ENCODE measurements around the gene HTRA1. TPM values are rescaled to one million over a fixed set of nuclear protein-coding genes. Genes with fewer than 3 reads are reported as not detected.
A peak's percentile ranks its signal among the peaks of the same experiment; 100 is the strongest.

The HTRA1 gene
- polyA plus RNA-seq, 3 donors from 2014 or later = 0.16 to 0.73 TPM; not detected in 1

GRCh38 chr10:122441961-122442360, 19.4 kb upstream of the HTRA1 start:
- peaks cover 7 to 11% (median 11%) of the 10 kb centered on the region in 3 donors for H3K36me3 Mint-ChIP-seq
- peaks cover 0 to 2% (median 1%) of the 10 kb centered on the region in 3 donors for H3K27me3 Mint-ChIP-seq (ENCODE audit: low read depth in 3 of 3)
- DNase-seq = no peak
- no peaks in the 10 kb centered on the region for H3K4me1 Mint-ChIP-seq
- H3K9me3 Mint-ChIP-seq = peaks cover 0 to 3% (median 0%) of the 10 kb centered on the region in 6 donors
- no peak overlapping the region for H3K27ac Mint-ChIP-seq
- H3K4me3 Mint-ChIP-seq = no peak overlapping the region

DNA sequence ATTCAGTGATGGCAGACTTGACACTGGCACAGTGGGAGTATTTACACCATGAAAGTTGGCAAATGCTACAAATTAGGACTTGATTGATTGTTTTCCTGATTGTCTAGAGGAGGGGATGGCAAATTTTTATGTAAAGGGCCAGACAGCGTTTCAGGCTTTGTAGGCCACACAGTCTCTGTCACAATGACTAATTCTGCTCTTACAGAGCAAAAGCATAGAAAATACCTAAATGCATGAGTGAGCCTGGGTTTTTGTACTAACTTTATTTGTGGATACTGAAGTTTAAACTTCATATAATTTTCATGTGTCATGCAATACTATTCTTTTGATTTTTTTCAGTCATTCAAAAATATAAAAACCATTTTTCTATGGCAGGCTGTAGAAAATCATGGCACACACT, 15.9 kb upstream of the HTRA1 start:
- H3K27ac Mint-ChIP-seq = no peak overlapping the region
- H3K4me1 Mint-ChIP-seq = no peaks in the 10 kb centered on the region
- peaks cover 2 to 11% (median 3%) of the 10 kb centered on the region in 3 donors for H3K27me3 Mint-ChIP-seq (ENCODE audit: low read depth in 3 of 3)
- DNase-seq = no peak
- H3K9me3 Mint-ChIP-seq = no peaks in the 10 kb centered on the region
- no peak overlapping the region for H3K4me3 Mint-ChIP-seq
- H3K36me3 Mint-ChIP-seq = peaks cover 0 to 1% (median 0%) of the 10 kb centered on the region in 3 donors

DNA sequence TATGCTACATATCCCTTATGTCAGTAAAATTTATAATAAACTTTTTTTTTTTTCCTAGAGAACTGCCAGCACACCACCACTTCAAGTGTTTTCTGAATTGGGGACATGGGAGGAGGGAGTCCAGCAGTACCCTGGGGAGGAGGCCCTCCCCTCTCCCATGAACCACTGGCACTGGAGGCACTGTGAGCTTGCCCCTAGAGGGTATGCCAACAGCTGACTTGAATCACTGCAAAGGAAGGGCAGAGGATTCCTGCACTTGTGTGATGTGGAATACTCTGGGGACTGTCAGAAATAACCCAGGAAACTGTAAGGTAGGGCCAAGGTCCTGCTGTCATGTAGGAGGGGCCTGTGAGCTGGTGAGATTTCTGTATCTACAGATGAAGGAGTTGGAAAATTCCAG, 15.4 kb upstream of the HTRA1 start:
- Mint-ChIP-seq H3K27ac (no peak overlapping the region), H3K27me3 (ENCODE audit: low read depth in 3 of 3) (peaks cover 2 to 11% (median 3%) of the 10 kb centered on the region in 3 donors), H3K4me3 (no peak overlapping the region), H3K36me3 (no peaks in the 10 kb centered on the region), H3K4me1 (no peaks in the 10 kb centered on the region), H3K9me3 (no peaks in the 10 kb centered on the region)
- no peak for DNase-seq

- no peak for DNase-seq
- Mint-ChIP-seq H3K27me3 (ENCODE audit: low read depth in 3 of 3) (peaks cover 2 to 11% (median 3%) of the 10 kb centered on the region in 3 donors), H3K4me3 (no peak overlapping the region), H3K4me1 (no peaks in the 10 kb centered on the region), H3K36me3 (no peaks in the 10 kb centered on the region), H3K9me3 (no peaks in the 10 kb centered on the region), H3K27ac (no peak overlapping the region)
These were observed 14.5 kb upstream of the HTRA1 start for GRCh38 chr10:122446668-122447423.

DNA sequence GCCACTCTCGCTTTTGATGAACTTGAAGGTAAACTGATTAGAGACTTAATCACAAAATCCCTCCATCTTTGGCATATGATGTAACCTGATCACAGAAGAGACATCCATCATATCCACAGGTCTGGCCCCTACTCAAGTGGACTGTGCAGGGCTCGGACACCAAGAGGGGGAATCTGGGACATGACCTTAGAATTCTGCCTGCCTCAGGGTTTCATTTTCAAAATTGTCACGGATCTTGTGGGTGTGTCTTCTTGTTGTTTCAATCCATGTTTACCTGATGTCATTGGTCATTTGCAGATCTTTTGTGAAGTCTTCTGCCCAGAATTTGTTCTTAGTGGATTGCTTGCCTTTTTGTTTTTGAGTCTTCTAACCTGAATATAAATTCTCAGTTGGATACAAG, 12.8 kb upstream of the HTRA1 start:
- Mint-ChIP-seq H3K9me3 (no peaks in the 10 kb centered on the region), H3K4me1 (no peaks in the 10 kb centered on the region), H3K27ac (no peak overlapping the region), H3K4me3 (no peak overlapping the region), H3K27me3 (ENCODE audit: low read depth in 3 of 3) (peaks cover 2 to 9% (median 3%) of the 10 kb centered on the region in 3 donors), H3K36me3 (no peaks in the 10 kb centered on the region)
- DNase-seq = no peak

GRCh38 chr10:122449153-122449552, 12.2 kb upstream of the HTRA1 start:
- H3K4me3 Mint-ChIP-seq = no peak overlapping the region
- H3K36me3 Mint-ChIP-seq = no peaks in the 10 kb centered on the region
- peaks cover 2 to 11% (median 3%) of the 10 kb centered on the region in 3 donors for H3K27me3 Mint-ChIP-seq (ENCODE audit: low read depth in 3 of 3)
- no peaks in the 10 kb centered on the region for H3K9me3 Mint-ChIP-seq
- DNase-seq = no peak
- H3K27ac Mint-ChIP-seq = no peak overlapping the region
- no peaks in the 10 kb centered on the region for H3K4me1 Mint-ChIP-seq

GRCh38 chr10:122450353-122450990, 10.9 kb upstream of the HTRA1 start:
- Mint-ChIP-seq H3K36me3 (no peaks in the 10 kb centered on the region), H3K27ac (no peak overlapping the region), H3K4me1 (no peaks in the 10 kb centered on the region), H3K9me3 (no peaks in the 10 kb centered on the region), H3K27me3 (ENCODE audit: low read depth in 3 of 3) (peaks cover 2 to 12% (median 2%) of the 10 kb centered on the region in 3 donors), H3K4me3 (no peak overlapping the region)
- no peak for DNase-seq

GRCh38 chr10:122454071-122454470, 7.3 kb upstream of the HTRA1 start:
- DNase-seq = no peak
- no peak overlapping the region for H3K4me3 Mint-ChIP-seq
- no peaks in the 10 kb centered on the region for H3K4me1 Mint-ChIP-seq
- no peaks in the 10 kb centered on the region for H3K9me3 Mint-ChIP-seq
- no peaks in the 10 kb centered on the region for H3K36me3 Mint-ChIP-seq
- H3K27me3 Mint-ChIP-seq (ENCODE audit: low read depth in 3 of 3) = peaks cover 0 to 10% (median 8%) of the 10 kb centered on the region in 3 donors
- no peak overlapping the region for H3K27ac Mint-ChIP-seq

- H3K36me3 Mint-ChIP-seq = no peaks in the 10 kb centered on the region
- DNase-seq = no peak
- H3K9me3 Mint-ChIP-seq = no peaks in the 10 kb centered on the region
- peaks cover 0 to 1% of the 10 kb centered on the region in 2 donors for H3K4me1 Mint-ChIP-seq
- H3K27me3 Mint-ChIP-seq (ENCODE audit: low read depth in 3 of 3) = peaks cover 0 to 13% (median 8%) of the 10 kb centered on the region in 3 donors
- H3K4me3 Mint-ChIP-seq = no peak within 1 kb of the TSS
- no peak within 1 kb of the TSS for H3K27ac Mint-ChIP-seq
These were observed 6.7 kb upstream of the HTRA1 start, which contains the start of gene ARMS2 for GRCh38 chr10:122454603-122455080. Gene ARMS2, plus strand, starts transcription at chr10:122454653. Its CDS starts 75 bp downstream, at chr10:122454728.

- Mint-ChIP-seq H3K4me1 (peaks cover 2 to 3% of the 10 kb centered on the region in 2 donors), H3K36me3 (no peaks in the 10 kb centered on the region), H3K27me3 (ENCODE audit: low read depth in 3 of 3) (peaks cover 2 to 16% (median 8%) of the 10 kb centered on the region in 3 donors), H3K4me3 (no peak overlapping the region), H3K9me3 (no peaks in the 10 kb centered on the region), H3K27ac (no peak overlapping the region)
- DNase-seq = no peak
These were observed 5.8 kb upstream of the HTRA1 start for GRCh38 chr10:122455376-122456079.

- H3K4me1 Mint-ChIP-seq = peaks cover 13% of the 10 kb centered on the region in 2 donors
- DNase-seq = no peak
- peaks cover 0 to 2% (median 0%) of the 10 kb centered on the region in 3 donors for H3K36me3 Mint-ChIP-seq
- no peaks in the 10 kb centered on the region for H3K9me3 Mint-ChIP-seq
- H3K27me3 Mint-ChIP-seq (ENCODE audit: low read depth in 3 of 3) = peaks cover 8 to 25% (median 16%) of the 10 kb centered on the region in 3 donors
- no peak overlapping the region for H3K4me3 Mint-ChIP-seq
- H3K27ac Mint-ChIP-seq = no peak overlapping the region
These were observed 3.4 kb upstream of the HTRA1 start for GRCh38 chr10:122457934-122458333.

- no peak overlapping the region for H3K4me3 Mint-ChIP-seq
These were observed 2.7 kb upstream of the HTRA1 start for GRCh38 chr10:122458693-122459092.

GRCh38 chr10:122459561-122460273, 1.6 kb upstream of the HTRA1 start:
- H3K9me3 Mint-ChIP-seq = no peaks in the 10 kb centered on the region
- H3K4me3 Mint-ChIP-seq = peak overlapping the region in 2 of 5 donors; percentile 43 to 49

More at GRCh38 chr10:122458693-122459092, 2.7 kb upstream of the HTRA1 start:
- DNase-seq = no peak
- peaks cover 8 to 31% (median 19%) of the 10 kb centered on the region in 3 donors for H3K27me3 Mint-ChIP-seq (ENCODE audit: low read depth in 3 of 3)
- peaks cover 0 to 2% (median 0%) of the 10 kb centered on the region in 3 donors for H3K36me3 Mint-ChIP-seq
- peaks cover 15 to 17% of the 10 kb centered on the region in 2 donors for H3K4me1 Mint-ChIP-seq
- H3K9me3 Mint-ChIP-seq = no peaks in the 10 kb centered on the region
- no peak overlapping the region for H3K27ac Mint-ChIP-seq

More at GRCh38 chr10:122459561-122460273, 1.6 kb upstream of the HTRA1 start:
- H3K27me3 Mint-ChIP-seq (ENCODE audit: low read depth in 3 of 3) = peaks cover 8 to 31% (median 19%) of the 10 kb centered on the region in 3 donors
- peaks cover 0 to 2% (median 0%) of the 10 kb centered on the region in 3 donors for H3K36me3 Mint-ChIP-seq
- H3K27ac Mint-ChIP-seq = no peak overlapping the region
- DNase-seq = no peak
- peaks cover 15 to 17% of the 10 kb centered on the region in 2 donors for H3K4me1 Mint-ChIP-seq
